MM.1S (cell line): ENCODE data around the gene FAAH.

Experiments
- DNase-seq: peaks from one replicate; pipeline ENCODE4 v3.0.0-alpha.2; 2015
- H2AFZ ChIP-seq: fragments of 300-600 bp; sonication (generic); 2 replicates; pipeline ENCODE4 v1.6.0; 2016; ENCODE audit warnings: antibody characterized with exemption, low read length
- H3F3A ChIP-seq: fragments of 300-600 bp; sonication (generic); 2 replicates; pipeline ENCODE4 v1.6.1; 2016; ENCODE audit warnings: mild to moderate bottlenecking, antibody characterized with exemption, low read length, moderate library complexity, mixed read lengths; ENCODE audit not compliant: insufficient read depth
- H3K27ac ChIP-seq: fragments of 300-600 bp; sonication (generic); 2 replicates; pipeline ENCODE4 v1.5.1; 2016; ENCODE audit warnings: mild to moderate bottlenecking, low read length
- H3K27me3 ChIP-seq: fragments of 300-600 bp; sonication (generic); replicated peaks from 2 replicates; pipeline ENCODE4 v1.6.0; 2016; ENCODE audit warnings: low read length; ENCODE audit not compliant: insufficient read depth
- H3K36me3 ChIP-seq: fragments of 300-600 bp; sonication (generic); replicated peaks from 2 replicates; pipeline ENCODE4 v1.6.1; 2016; ENCODE audit warnings: mild to moderate bottlenecking, low read length, mixed read lengths; ENCODE audit not compliant: insufficient read depth
- H3K4me1 ChIP-seq: fragments of 300-600 bp; sonication (generic); 2 replicates; pipeline ENCODE4 v1.6.1; 2016; ENCODE audit warnings: low read length, mixed read lengths
- H3K4me2 ChIP-seq: fragments of 300-600 bp; sonication (generic); 2 replicates; pipeline ENCODE4 v1.6.0; 2016; ENCODE audit warnings: low read depth, low read length
- H3K4me3 ChIP-seq: fragments of 300-600 bp; sonication (generic); 2 replicates; pipeline ENCODE4 v1.5.1; 2016; ENCODE audit warnings: low read length, mixed read lengths
- H3K79me2 ChIP-seq: fragments of 300-600 bp; sonication (generic); 2 replicates; pipeline ENCODE4 v1.6.1; 2016; ENCODE audit warnings: mixed run types, low read length, mixed read lengths
- H3K9ac ChIP-seq: fragments of 300-600 bp; sonication (generic); 2 replicates; pipeline ENCODE4 v1.6.1; 2016; ENCODE audit warnings: low read length, mixed read lengths
- H3K9me2 ChIP-seq: fragments of 300-600 bp; sonication (generic); replicated peaks from 2 replicates; pipeline ENCODE4 v1.6.1; 2016; ENCODE audit warnings: mild to moderate bottlenecking, low read length, mixed read lengths; ENCODE audit not compliant: insufficient read depth
- H3K9me3 ChIP-seq: fragments of 300-600 bp; sonication (generic); replicated peaks from 2 replicates; pipeline ENCODE4 v1.6.1; 2016; ENCODE audit warnings: mild to moderate bottlenecking, low read length, mixed read lengths; ENCODE audit not compliant: insufficient read depth
- H4K20me1 ChIP-seq: fragments of 300-600 bp; sonication (generic); 2 replicates; pipeline ENCODE4 v1.6.1; 2016; ENCODE audit warnings: mild to moderate bottlenecking, low read length, moderate library complexity, mixed read lengths; ENCODE audit not compliant: insufficient read depth
- EZH2 ChIP-seq: fragments of 300-600 bp; sonication (generic); optimal IDR thresholded peaks from 2 replicates; pipeline ENCODE3; 2017; ENCODE audit warnings: low read depth, mild to moderate bottlenecking, antibody characterized with exemption, low read length, mixed read lengths
- EZH2phosphoT487 ChIP-seq: fragments of 300-600 bp; sonication (generic); IDR thresholded peaks from 2 replicates; pipeline ENCODE4 v1.6.1; 2018; ENCODE audit warnings: antibody characterized with exemption, low read length
- TF ChIP-seq, protein P1 (sequence below): fragments of 300-600 bp; sonication (generic); IDR thresholded peaks from 2 replicates; pipeline ENCODE4 v1.5.1; 2016; ENCODE audit warnings: antibody characterized with exemption, low read length, mixed read lengths

Gene FAAH

GRCh38 chr1:46444466-46444865, 50.3 kb downstream of the FAAH start:
- TF ChIP-seq EZH2 = no peak
- no peaks in the 10 kb centered on the region for H3K9me3 ChIP-seq
- no peaks in the 10 kb centered on the region for H4K20me1 ChIP-seq
- H3K36me3 ChIP-seq = no peaks in the 10 kb centered on the region
- H3K27ac ChIP-seq = no peak overlapping the region
- peaks cover 47% of the 10 kb centered on the region for H3K27me3 ChIP-seq
- no peaks in the 10 kb centered on the region for H3K9me2 ChIP-seq
- no peaks in the 10 kb centered on the region for H3K4me1 ChIP-seq
- H2AFZ ChIP-seq = no peak overlapping the region
- no peaks in the 10 kb centered on the region for H3K79me2 ChIP-seq
- H3K9ac ChIP-seq = no peak overlapping the region
- no peak overlapping the region for H3K4me3 ChIP-seq
- no peak for DNase-seq
- 0 out of 2 replicates have a peak, but pooled peaks cover 3% of the 10 kb centered on the region for H3F3A ChIP-seq
- no peak overlapping the region for H3K4me2 ChIP-seq

DNA sequence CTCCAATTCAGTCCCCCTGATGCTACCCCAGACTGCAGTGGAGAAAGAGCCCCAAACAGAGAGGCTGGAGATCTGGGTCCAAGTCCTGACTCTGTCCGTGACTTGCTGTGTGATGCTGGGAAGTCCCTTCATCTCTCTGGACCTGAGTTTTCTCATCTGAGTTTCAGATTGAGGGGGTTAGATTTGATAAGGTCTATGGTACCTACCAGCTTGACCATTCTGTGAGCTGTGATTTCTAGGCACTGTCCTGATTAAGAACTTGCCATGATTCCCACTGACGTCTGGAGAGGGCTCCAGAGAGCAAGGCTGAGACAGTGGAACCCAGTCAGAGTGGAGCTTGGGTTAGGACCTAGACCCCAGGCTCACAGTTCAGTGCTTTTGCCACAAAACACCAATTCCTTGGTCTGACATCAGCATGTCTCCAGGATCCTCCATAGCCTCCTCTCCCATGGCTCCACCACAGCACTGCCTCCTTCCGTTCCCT, 51.7 kb downstream of the FAAH start:
- Histone ChIP-seq H3K27ac (no peak overlapping the region), H3K9me2 (no peaks in the 10 kb centered on the region), H3K36me3 (no peaks in the 10 kb centered on the region), H3K9me3 (no peaks in the 10 kb centered on the region), H3K4me1 (no peaks in the 10 kb centered on the region), H3K4me3 (no peak overlapping the region), H3K79me2 (no peaks in the 10 kb centered on the region), H4K20me1 (no peaks in the 10 kb centered on the region), H3F3A (0 out of 2 replicates have a peak, but pooled peaks cover 3% of the 10 kb centered on the region), H3K4me2 (no peak overlapping the region), H3K9ac (no peak overlapping the region), H2AFZ (no peak overlapping the region), H3K27me3 (peaks cover 60% of the 10 kb centered on the region)
- TF ChIP-seq EZH2 = no peak
- TF ChIP-seq EZH2phosphoT487 = no peak
- TF ChIP-seq, protein P1, sequence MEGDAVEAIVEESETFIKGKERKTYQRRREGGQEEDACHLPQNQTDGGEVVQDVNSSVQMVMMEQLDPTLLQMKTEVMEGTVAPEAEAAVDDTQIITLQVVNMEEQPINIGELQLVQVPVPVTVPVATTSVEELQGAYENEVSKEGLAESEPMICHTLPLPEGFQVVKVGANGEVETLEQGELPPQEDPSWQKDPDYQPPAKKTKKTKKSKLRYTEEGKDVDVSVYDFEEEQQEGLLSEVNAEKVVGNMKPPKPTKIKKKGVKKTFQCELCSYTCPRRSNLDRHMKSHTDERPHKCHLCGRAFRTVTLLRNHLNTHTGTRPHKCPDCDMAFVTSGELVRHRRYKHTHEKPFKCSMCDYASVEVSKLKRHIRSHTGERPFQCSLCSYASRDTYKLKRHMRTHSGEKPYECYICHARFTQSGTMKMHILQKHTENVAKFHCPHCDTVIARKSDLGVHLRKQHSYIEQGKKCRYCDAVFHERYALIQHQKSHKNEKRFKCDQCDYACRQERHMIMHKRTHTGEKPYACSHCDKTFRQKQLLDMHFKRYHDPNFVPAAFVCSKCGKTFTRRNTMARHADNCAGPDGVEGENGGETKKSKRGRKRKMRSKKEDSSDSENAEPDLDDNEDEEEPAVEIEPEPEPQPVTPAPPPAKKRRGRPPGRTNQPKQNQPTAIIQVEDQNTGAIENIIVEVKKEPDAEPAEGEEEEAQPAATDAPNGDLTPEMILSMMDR = peak; percentile 8; the same call in 1 of the 2 replicates
- DNase-seq = no peak

DNA sequence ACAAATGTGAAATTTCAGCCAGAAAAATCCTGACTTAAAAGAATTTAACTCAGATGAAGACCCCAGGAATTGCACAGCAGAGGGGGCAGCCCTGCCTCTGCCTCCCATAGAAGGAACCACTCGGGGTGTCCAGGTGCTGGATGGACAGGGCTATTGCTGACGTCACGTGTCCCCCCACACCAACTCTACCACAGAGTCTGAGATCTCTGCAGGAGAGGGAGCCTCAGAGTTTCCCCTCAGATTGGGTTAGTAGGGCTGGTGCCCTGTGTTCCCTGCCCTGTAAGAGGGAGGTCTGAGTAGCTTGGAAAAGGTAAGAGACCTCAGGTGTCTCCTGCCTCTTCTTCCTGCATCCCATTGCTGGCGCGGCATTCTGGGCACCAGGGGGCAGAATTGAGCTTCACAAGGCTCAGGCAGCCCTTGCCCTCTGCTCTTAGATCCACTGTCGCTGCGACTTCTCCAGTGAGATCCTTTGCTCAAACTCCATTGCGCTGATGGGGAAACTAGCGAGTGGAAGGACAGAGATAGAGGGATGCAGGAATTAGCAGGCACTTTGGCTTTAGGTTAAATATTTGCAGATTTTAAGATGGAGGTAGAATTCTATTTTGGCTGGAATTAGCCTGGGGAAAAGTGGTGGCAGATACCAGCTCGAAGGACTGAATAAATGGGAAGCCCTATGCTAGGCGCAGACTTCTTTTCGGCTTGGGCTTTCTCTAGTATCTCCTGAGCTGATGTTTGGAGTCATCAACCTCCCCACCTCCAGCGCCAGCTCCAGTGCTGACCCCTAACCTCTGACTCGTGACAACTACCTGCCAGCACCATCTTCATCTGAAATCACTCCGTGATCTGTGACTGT, 52.8 kb downstream of the FAAH start:
- Histone ChIP-seq H4K20me1 (no peaks in the 10 kb centered on the region), H3K9ac (no peak overlapping the region), H3K27me3 (peaks cover 66% of the 10 kb centered on the region), H2AFZ (no peak overlapping the region), H3K36me3 (no peaks in the 10 kb centered on the region), H3K4me1 (no peaks in the 10 kb centered on the region), H3K4me2 (no peak overlapping the region), H3K9me2 (no peaks in the 10 kb centered on the region), H3K79me2 (no peaks in the 10 kb centered on the region), H3F3A (0 out of 2 replicates have a peak, but pooled peaks cover 3% of the 10 kb centered on the region), H3K9me3 (no peaks in the 10 kb centered on the region), H3K27ac (no peak overlapping the region), H3K4me3 (no peak overlapping the region)
- peak; percentile 64 for DNase-seq
- TF ChIP-seq EZH2 (no peak), EZH2phosphoT487 (peak; percentile 56; the same call in 1 of the 2 replicates)
- TF ChIP-seq, protein P1 = peak; percentile 93
